ENCODE measurements around the gene HKDC1. TPM values are rescaled to one million over a fixed set of nuclear protein-coding genes. Genes with fewer than 3 reads are reported as not detected.

The HKDC1 gene
- polyA plus RNA-seq, 1 donor from 2014 or later, result 0.07 TPM

DNA sequence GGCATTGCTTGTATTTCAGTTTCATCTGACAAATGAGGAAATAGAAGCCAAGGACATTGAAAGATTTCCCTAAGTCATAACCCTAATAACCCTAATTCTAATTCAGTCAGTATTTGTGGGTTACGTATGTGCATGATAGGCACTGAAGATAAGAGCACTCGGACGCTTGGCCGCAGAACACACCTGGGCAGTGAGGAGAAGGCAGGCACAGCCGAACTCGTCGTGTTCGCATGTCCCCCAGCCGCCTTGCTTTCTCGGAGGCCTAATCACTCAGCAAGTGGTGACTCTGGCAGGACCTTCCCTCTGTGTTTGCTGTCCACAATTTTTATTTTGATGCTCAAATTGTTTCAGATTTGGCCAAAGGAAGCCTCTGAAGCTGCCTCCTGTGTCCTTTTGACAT is 23.7 kb downstream of the HKDC1 start:
- Histone ChIP-seq H3K9ac (ENCODE audit: low read length) (no peak overlapping the region), H3K4me3 (ENCODE audit: low read length) (no peak overlapping the region), H2AFZ (ENCODE audit: low read depth, low read length) (no peak overlapping the region), H3K36me3 (ENCODE audit: insufficient read depth, low read length) (no peaks in the 10 kb centered on the region), H3K9me3 (ENCODE audit: low read length) (no peaks in the 10 kb centered on the region), H3K4me2 (ENCODE audit: low read length) (no peak overlapping the region), H3K9me2 (ENCODE audit: insufficient read depth, low read length) (no peaks in the 10 kb centered on the region), H4K20me1 (ENCODE audit: insufficient read depth) (no peaks in the 10 kb centered on the region), H3K27me3 (ENCODE audit: insufficient read depth, low read depth, low read length) (no peaks in the 10 kb centered on the region), H3F3A (ENCODE audit: insufficient read depth, low read length, poor library complexity, severe bottlenecking) (no peaks in the 10 kb centered on the region), H3K27ac (ENCODE audit: low read length) (no peak overlapping the region), H3K79me2 (replicated peaks; ENCODE audit: insufficient read depth, low read length) (no peaks in the 10 kb centered on the region)
- TF ChIP-seq SMC3 (conservative IDR thresholded peaks at IDR 0.05; ENCODE audit: poor library complexity) (no peak), EZH2 (IDR thresholded peaks at IDR 0.05; ENCODE audit: borderline replicate concordance, insufficient read depth, low read length, poor library complexity, severe bottlenecking) (no peak)

DNA sequence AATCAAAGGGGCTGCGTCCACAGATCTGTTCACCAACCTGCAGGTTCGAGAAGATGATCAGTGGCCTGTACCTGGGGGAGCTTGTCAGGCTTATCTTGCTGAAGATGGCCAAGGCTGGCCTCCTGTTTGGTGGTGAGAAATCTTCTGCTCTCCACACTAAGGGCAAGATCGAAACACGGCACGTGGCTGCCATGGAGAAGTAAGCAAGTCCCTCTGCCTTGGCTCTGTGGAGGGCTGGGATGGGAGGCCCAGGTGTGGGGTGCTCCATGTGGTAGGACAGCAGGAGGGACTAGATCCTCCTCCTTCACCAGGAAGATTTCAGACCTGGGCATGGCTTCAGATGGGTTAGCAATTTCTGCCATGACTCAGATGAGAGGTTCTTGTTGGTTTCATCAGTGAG is 25.9 kb downstream of the HKDC1 start:
- no peak for TF ChIP-seq MXI1 (conservative IDR thresholded peaks at IDR 0.05; ENCODE audit: poor library complexity, severe bottlenecking)
- TF ChIP-seq TAF1 (IDR thresholded peaks at IDR 0.05; ENCODE audit: low read depth), result no peak
- no peak for TF ChIP-seq EZH2 (IDR thresholded peaks at IDR 0.05; ENCODE audit: borderline replicate concordance, insufficient read depth, low read length, poor library complexity, severe bottlenecking)
- no peak for TF ChIP-seq POLR2AphosphoS5 (IDR thresholded peaks at IDR 0.05)
- no peak for TF ChIP-seq EP300 (conservative IDR thresholded peaks at IDR 0.05; ENCODE audit: poor library complexity, severe bottlenecking)
- TF ChIP-seq, protein P1, sequence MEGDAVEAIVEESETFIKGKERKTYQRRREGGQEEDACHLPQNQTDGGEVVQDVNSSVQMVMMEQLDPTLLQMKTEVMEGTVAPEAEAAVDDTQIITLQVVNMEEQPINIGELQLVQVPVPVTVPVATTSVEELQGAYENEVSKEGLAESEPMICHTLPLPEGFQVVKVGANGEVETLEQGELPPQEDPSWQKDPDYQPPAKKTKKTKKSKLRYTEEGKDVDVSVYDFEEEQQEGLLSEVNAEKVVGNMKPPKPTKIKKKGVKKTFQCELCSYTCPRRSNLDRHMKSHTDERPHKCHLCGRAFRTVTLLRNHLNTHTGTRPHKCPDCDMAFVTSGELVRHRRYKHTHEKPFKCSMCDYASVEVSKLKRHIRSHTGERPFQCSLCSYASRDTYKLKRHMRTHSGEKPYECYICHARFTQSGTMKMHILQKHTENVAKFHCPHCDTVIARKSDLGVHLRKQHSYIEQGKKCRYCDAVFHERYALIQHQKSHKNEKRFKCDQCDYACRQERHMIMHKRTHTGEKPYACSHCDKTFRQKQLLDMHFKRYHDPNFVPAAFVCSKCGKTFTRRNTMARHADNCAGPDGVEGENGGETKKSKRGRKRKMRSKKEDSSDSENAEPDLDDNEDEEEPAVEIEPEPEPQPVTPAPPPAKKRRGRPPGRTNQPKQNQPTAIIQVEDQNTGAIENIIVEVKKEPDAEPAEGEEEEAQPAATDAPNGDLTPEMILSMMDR (IDR thresholded peaks at IDR 0.05; ENCODE audit: poor library complexity, severe bottlenecking), result no peak
- TF ChIP-seq RAD21 (conservative IDR thresholded peaks at IDR 0.05), result no peak
- TF ChIP-seq SMC3 (conservative IDR thresholded peaks at IDR 0.05; ENCODE audit: poor library complexity), result no peak
- TF ChIP-seq, protein P2, sequence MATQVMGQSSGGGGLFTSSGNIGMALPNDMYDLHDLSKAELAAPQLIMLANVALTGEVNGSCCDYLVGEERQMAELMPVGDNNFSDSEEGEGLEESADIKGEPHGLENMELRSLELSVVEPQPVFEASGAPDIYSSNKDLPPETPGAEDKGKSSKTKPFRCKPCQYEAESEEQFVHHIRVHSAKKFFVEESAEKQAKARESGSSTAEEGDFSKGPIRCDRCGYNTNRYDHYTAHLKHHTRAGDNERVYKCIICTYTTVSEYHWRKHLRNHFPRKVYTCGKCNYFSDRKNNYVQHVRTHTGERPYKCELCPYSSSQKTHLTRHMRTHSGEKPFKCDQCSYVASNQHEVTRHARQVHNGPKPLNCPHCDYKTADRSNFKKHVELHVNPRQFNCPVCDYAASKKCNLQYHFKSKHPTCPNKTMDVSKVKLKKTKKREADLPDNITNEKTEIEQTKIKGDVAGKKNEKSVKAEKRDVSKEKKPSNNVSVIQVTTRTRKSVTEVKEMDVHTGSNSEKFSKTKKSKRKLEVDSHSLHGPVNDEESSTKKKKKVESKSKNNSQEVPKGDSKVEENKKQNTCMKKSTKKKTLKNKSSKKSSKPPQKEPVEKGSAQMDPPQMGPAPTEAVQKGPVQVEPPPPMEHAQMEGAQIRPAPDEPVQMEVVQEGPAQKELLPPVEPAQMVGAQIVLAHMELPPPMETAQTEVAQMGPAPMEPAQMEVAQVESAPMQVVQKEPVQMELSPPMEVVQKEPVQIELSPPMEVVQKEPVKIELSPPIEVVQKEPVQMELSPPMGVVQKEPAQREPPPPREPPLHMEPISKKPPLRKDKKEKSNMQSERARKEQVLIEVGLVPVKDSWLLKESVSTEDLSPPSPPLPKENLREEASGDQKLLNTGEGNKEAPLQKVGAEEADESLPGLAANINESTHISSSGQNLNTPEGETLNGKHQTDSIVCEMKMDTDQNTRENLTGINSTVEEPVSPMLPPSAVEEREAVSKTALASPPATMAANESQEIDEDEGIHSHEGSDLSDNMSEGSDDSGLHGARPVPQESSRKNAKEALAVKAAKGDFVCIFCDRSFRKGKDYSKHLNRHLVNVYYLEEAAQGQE (IDR thresholded peaks at IDR 0.05; ENCODE audit: borderline replicate concordance), result no peak
- Histone ChIP-seq H3K4me2 (ENCODE audit: low read length) (no peak overlapping the region), H3K4me3 (ENCODE audit: low read length) (no peak overlapping the region), H3K27ac (ENCODE audit: low read length) (no peak overlapping the region), H4K20me1 (ENCODE audit: insufficient read depth) (no peaks in the 10 kb centered on the region), H3K27me3 (ENCODE audit: insufficient read depth, low read depth, low read length) (no peaks in the 10 kb centered on the region), H3K36me3 (ENCODE audit: insufficient read depth, low read length) (no peaks in the 10 kb centered on the region), H3F3A (ENCODE audit: insufficient read depth, low read length, poor library complexity, severe bottlenecking) (no peaks in the 10 kb centered on the region), H3K9me2 (ENCODE audit: insufficient read depth, low read length) (no peaks in the 10 kb centered on the region), H3K79me2 (replicated peaks; ENCODE audit: insufficient read depth, low read length) (no peaks in the 10 kb centered on the region), H3K9me3 (ENCODE audit: low read length) (no peaks in the 10 kb centered on the region), H2AFZ (ENCODE audit: low read depth, low read length) (no peak overlapping the region), H3K9ac (ENCODE audit: low read length) (no peak overlapping the region)
